Caco-2 (cell line): Measurements from ENCODE around the gene NSMF. TPM values are rescaled to one million over a fixed set of nuclear protein-coding genes. Genes with fewer than 3 reads are reported as not detected.

ENCODE experiments used
- BruUV-seq: library from RNA; stranded (reverse); fragments of 400-500 nt; replicated peaks from 2 replicates; lab custom pipeline; 2021; lab: Mats Ljungman, UMichigan
- CTCF ChIA-PET: fragments of 300-600 bp; sonication (Branson Sonifier 250); formaldehyde crosslinking; loops from one replicate; lab custom pipeline; 2022; ENCODE audit warnings: antibody characterized with exemption; lab: Charles Lee
- POLR2A ChIA-PET: fragments of 300-600 bp; sonication (Branson Sonifier 250); formaldehyde crosslinking; loops from one replicate; lab custom pipeline; 2022; ENCODE audit warnings: antibody characterized with exemption; lab: Charles Lee
- DNase-seq, 2 experiments: peaks; one replicate each; pipeline versions ENCODE4 v3.0.0 to v3.0.0-alpha.2; 2020 to 2022
- H3K27me3 ChIP-seq: replicated peaks from 2 replicates; pipeline ENCODE4 v1.6.0; 2011; ENCODE audit warnings: low read length; ENCODE audit not compliant: control insufficient read depth, insufficient read depth
- H3K36me3 ChIP-seq: 2 replicates; pipeline ENCODE4 v1.5.1; 2011; ENCODE audit warnings: low read length; ENCODE audit not compliant: control insufficient read depth, insufficient read depth
- H3K4me1 ChIP-seq: fragments of 250-450 bp; sonication (Bioruptor Pico); 2 replicates; pipeline ENCODE4 v1.5.1; 2020; ENCODE audit warnings: mild to moderate bottlenecking
- H3K4me3 ChIP-seq: 2 replicates; pipeline ENCODE4 v1.5.1; 2011; ENCODE audit warnings: low read depth, mild to moderate bottlenecking, control low read depth, low read length
- H3K9me3 ChIP-seq: fragments of 250-450 bp; sonication (Bioruptor Pico); 2 replicates; pipeline ENCODE4 v1.5.1; 2020; ENCODE audit warnings: mild to moderate bottlenecking, moderate library complexity
- H3K27ac Mint-ChIP-seq: one replicate; pipeline ENCODE4 v1.8.0; 2022; ENCODE audit warnings: mixed read lengths; ENCODE audit not compliant: unreplicated experiment
- H3K27me3 Mint-ChIP-seq: one replicate; pipeline ENCODE4 v1.8.0; 2022; ENCODE audit warnings: mixed read lengths; ENCODE audit not compliant: insufficient read depth, unreplicated experiment
- H3K36me3 Mint-ChIP-seq: one replicate; pipeline ENCODE4 v1.8.0; 2022; ENCODE audit warnings: mild to moderate bottlenecking, mixed read lengths; ENCODE audit not compliant: insufficient read depth, unreplicated experiment
- H3K4me1 Mint-ChIP-seq: one replicate; pipeline ENCODE4 v1.8.0; 2022; ENCODE audit warnings: low read depth, mixed read lengths; ENCODE audit not compliant: unreplicated experiment
- H3K4me3 Mint-ChIP-seq: one replicate; pipeline ENCODE4 v1.8.0; 2022; ENCODE audit warnings: mild to moderate bottlenecking, moderate library complexity, mixed read lengths; ENCODE audit not compliant: unreplicated experiment
- H3K9me3 Mint-ChIP-seq: one replicate; pipeline ENCODE4 v1.8.0; 2022; ENCODE audit warnings: mixed read lengths; ENCODE audit not compliant: unreplicated experiment
- CTCF ChIP-seq, 2 experiments: fragments of 200-600 bp in 1 of 2; IDR thresholded peaks; 1 replicate in 1 of 2; 2 replicates in 1 of 2; pipeline versions ENCODE4 v1.5.1 to v1.8.0; 2011 to 2022; ENCODE audit warnings: antibody characterized with exemption in 1 of 2, control low read depth in 1 of 2, inconsistent platforms in 1 of 2, low read depth in 1 of 2, low read length in 1 of 2, mild to moderate bottlenecking in 1 of 2, moderate library complexity in 1 of 2; ENCODE audit not compliant: insufficient read depth in 1 of 2, severe bottlenecking in 1 of 2, unreplicated experiment in 1 of 2
- intact Hi-C: fragments of 100-400 bp; cut with micrococcal nuclease; formaldehyde crosslinking; loops from one replicate; pipeline ENCODE4 v1.10.0; 2022; ENCODE audit not compliant: unreplicated experiment
- total RNA-seq: library from RNA; stranded (reverse); gene quantifications from 2 replicates; pipeline ENCODE4 v1.2.3, GENCODE V29; 2022

The NSMF gene
- total RNA-seq, 1 experiment from 2014 or later: 67.6 TPM

GRCh38 chr9:137406085-137406760 lies 52.9 kb downstream of the NSMF start:
- intact Hi-C loops: no loop called here
- BruUV-seq: no TSS peak
- H3K27me3 ChIP-seq: no peaks in the 10 kb centered on the region
- CTCF ChIA-PET: no interaction called here
- H3K36me3 ChIP-seq: no peaks in the 10 kb centered on the region
- POLR2A ChIA-PET: no interaction called here
- Mint-ChIP-seq H3K9me3 (no peaks in the 10 kb centered on the region), H3K27me3 (no peaks in the 10 kb centered on the region), H3K4me1 (no peaks in the 10 kb centered on the region), H3K36me3 (peaks cover 12% of the 10 kb centered on the region), H3K4me3 (peak overlapping the region; percentile 22), H3K27ac (no peak overlapping the region)
- TF ChIP-seq CTCF (IDR thresholded peaks at IDR 0.05; ENCODE audit: insufficient read depth in 1 of 2, low read depth in 1 of 2, low read length in 1 of 2, severe bottlenecking in 1 of 2, unreplicated experiment in 1 of 2): no peak
- H3K9me3 ChIP-seq: peaks cover 8% of the 10 kb centered on the region; the same call in 1 of the 2 replicates
- no peak for DNase-seq
- no peaks in the 10 kb centered on the region for H3K4me1 ChIP-seq
- H3K4me3 ChIP-seq: no peak overlapping the region

GRCh38 chr9:137405677-137406081 lies 53.5 kb downstream of the NSMF start:
- CTCF ChIA-PET: no interaction called here
- Histone ChIP-seq H3K4me1 (no peaks in the 10 kb centered on the region), H3K36me3 (no peaks in the 10 kb centered on the region), H3K27me3 (no peaks in the 10 kb centered on the region), H3K4me3 (no peak overlapping the region), H3K9me3 (peaks cover 8% of the 10 kb centered on the region; the same call in 1 of the 2 replicates)
- peaks cover 12% of the 10 kb centered on the region for H3K36me3 Mint-ChIP-seq
- BruUV-seq: no TSS peak
- no peak for DNase-seq
- intact Hi-C loops: no loop called here
- no peaks in the 10 kb centered on the region for H3K9me3 Mint-ChIP-seq
- peak overlapping the region; percentile 22 for H3K4me3 Mint-ChIP-seq
- no peaks in the 10 kb centered on the region for H3K27me3 Mint-ChIP-seq
- no peaks in the 10 kb centered on the region for H3K4me1 Mint-ChIP-seq
- POLR2A ChIA-PET: interaction anchor here (0.6 kb wide), 1 partner anchor 922 kb away, joined by 3 read pairs; no protein-coding TSS in a partner anchor
- TF ChIP-seq CTCF (IDR thresholded peaks at IDR 0.05; ENCODE audit: insufficient read depth in 1 of 2, low read depth in 1 of 2, low read length in 1 of 2, severe bottlenecking in 1 of 2, unreplicated experiment in 1 of 2): no peak
- H3K27ac Mint-ChIP-seq: no peak overlapping the region

- no peaks in the 10 kb centered on the region for H3K27me3 ChIP-seq
- ChIA-PET POLR2A (interaction anchor here (0.6 kb wide), 1 partner anchor 921 kb away, joined by 3 read pairs; no protein-coding TSS in a partner anchor), CTCF (no interaction called here)
- no TSS peak for BruUV-seq
- H3K4me3 ChIP-seq: no peak overlapping the region
- no peaks in the 10 kb centered on the region for H3K27me3 Mint-ChIP-seq
- H3K36me3 Mint-ChIP-seq: peaks cover 12% of the 10 kb centered on the region
- no peaks in the 10 kb centered on the region for H3K4me1 ChIP-seq
- intact Hi-C loops: no loop called here
- H3K9me3 Mint-ChIP-seq: no peaks in the 10 kb centered on the region
- H3K27ac Mint-ChIP-seq: no peak overlapping the region
- H3K36me3 ChIP-seq: no peaks in the 10 kb centered on the region
- H3K9me3 ChIP-seq: peaks cover 8% of the 10 kb centered on the region; the same call in 1 of the 2 replicates
- DNase-seq: no peak
- no peak for TF ChIP-seq CTCF (IDR thresholded peaks at IDR 0.05; ENCODE audit: insufficient read depth in 1 of 2, low read depth in 1 of 2, low read length in 1 of 2, severe bottlenecking in 1 of 2, unreplicated experiment in 1 of 2)
- no peaks in the 10 kb centered on the region for H3K4me1 Mint-ChIP-seq
- H3K4me3 Mint-ChIP-seq: no peak overlapping the region
Observed at GRCh38 chr9:137404961-137405567, 54.1 kb downstream of the NSMF start.
